Keratinocyte (primary cell): ENCODE data around the gene PARP16.

Source experiments
- EZH2 ChIP-seq: IDR thresholded peaks from one replicate; pipeline ENCODE4 v1.6.1; 2012; ENCODE audit warnings: inconsistent platforms, mild to moderate bottlenecking, low read length, moderate library complexity
- TF ChIP-seq, protein P1 (sequence below), 3 experiments: IDR thresholded peaks in 1 of 3; conservative IDR thresholded peaks in 1 of 3; optimal IDR thresholded peaks in 1 of 3; 2 replicates in 2 of 3; 3 replicates in 1 of 3; pipeline versions ENCODE3 to v1.5.1; 2011; ENCODE audit warnings: low read length in 3 of 3, mild to moderate bottlenecking in 3 of 3, moderate library complexity in 2 of 3, control low read depth in 1 of 3, inconsistent platforms in 1 of 3; ENCODE audit not compliant: insufficient read depth in 2 of 3; ENCODE audit errors: extremely low read depth in 1 of 3

DNA sequence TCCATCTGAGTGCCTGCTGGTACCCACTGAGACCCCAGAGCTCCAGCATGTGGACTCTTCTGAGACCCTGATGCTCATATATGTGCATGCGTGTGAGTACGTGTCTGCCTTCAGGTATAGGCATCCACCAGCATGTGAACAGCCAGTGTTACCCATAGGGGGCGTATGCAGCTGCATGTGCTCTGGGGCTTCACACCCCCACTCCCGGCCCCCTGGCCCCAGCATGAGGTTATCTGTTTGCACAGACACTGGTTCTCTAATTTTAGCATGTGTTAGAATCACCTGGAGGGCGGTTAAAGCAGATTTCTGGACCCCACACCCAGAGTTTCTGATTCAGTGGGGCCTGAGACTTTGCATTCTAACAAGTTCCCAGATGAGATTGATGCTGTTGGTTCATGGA lies 74.6 kb downstream of the PARP16 start:
- TF ChIP-seq, protein P1, sequence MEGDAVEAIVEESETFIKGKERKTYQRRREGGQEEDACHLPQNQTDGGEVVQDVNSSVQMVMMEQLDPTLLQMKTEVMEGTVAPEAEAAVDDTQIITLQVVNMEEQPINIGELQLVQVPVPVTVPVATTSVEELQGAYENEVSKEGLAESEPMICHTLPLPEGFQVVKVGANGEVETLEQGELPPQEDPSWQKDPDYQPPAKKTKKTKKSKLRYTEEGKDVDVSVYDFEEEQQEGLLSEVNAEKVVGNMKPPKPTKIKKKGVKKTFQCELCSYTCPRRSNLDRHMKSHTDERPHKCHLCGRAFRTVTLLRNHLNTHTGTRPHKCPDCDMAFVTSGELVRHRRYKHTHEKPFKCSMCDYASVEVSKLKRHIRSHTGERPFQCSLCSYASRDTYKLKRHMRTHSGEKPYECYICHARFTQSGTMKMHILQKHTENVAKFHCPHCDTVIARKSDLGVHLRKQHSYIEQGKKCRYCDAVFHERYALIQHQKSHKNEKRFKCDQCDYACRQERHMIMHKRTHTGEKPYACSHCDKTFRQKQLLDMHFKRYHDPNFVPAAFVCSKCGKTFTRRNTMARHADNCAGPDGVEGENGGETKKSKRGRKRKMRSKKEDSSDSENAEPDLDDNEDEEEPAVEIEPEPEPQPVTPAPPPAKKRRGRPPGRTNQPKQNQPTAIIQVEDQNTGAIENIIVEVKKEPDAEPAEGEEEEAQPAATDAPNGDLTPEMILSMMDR (optimal IDR thresholded peaks at IDR 0.05 in 1 of 3, IDR thresholded peaks at IDR 0.05 in 1 of 3, conservative IDR thresholded peaks at IDR 0.05 in 1 of 3; ENCODE audit: extremely low read depth in 1 of 3, insufficient read depth in 2 of 3, low read length in 3 of 3), result peak; percentile 49 to 67 (median 54)
- TF ChIP-seq EZH2, result no peak
